Keratinocyte (primary cell): Measurements from ENCODE around the gene PAX3. TPM values are rescaled to one million over a fixed set of nuclear protein-coding genes. Genes with fewer than 3 reads are reported as not detected.

ENCODE experiments used
- DNase-seq: peaks from one replicate; pipeline ENCODE4 v3.0.0-alpha.2; 2011; ENCODE audit warnings: low read depth, missing footprints, low spot score
- FAIRE-seq: peaks from 2 replicates; lab custom pipeline; 2011; peaks lifted over from hg19 to GRCh38; lab: Jason Lieb, UNC
- H2AFZ ChIP-seq: 2 replicates; pipeline ENCODE4 v1.6.0; 2012; ENCODE audit warnings: low read length, control low read depth, inconsistent platforms; ENCODE audit not compliant: control insufficient read depth
- H3K27ac ChIP-seq: 2 replicates; pipeline ENCODE4 v1.5.1; 2011; ENCODE audit warnings: low read length; ENCODE audit not compliant: control insufficient read depth, insufficient read depth
- H3K27me3 ChIP-seq: 3 replicates; pipeline ENCODE4 v1.6.0; 2011; ENCODE audit warnings: low read length; ENCODE audit not compliant: control insufficient read depth, insufficient read depth; ENCODE audit errors: extremely low read depth
- H3K36me3 ChIP-seq, 2 experiments: 2 replicates in 1 of 2; 3 replicates in 1 of 2; pipeline ENCODE4 v1.5.1; 2011; ENCODE audit warnings: low read length in 2 of 2, mild to moderate bottlenecking in 1 of 2; ENCODE audit not compliant: control insufficient read depth in 2 of 2, insufficient read depth in 2 of 2; ENCODE audit errors: extremely low read depth in 1 of 2
- H3K4me1 ChIP-seq: 3 replicates; pipeline ENCODE4 v1.5.1; 2011; ENCODE audit warnings: low read length; ENCODE audit not compliant: control insufficient read depth, insufficient read depth; ENCODE audit errors: extremely low read depth
- H3K4me2 ChIP-seq: 3 replicates; pipeline ENCODE4 v1.6.0; 2011; ENCODE audit warnings: low read depth, low read length; ENCODE audit not compliant: control insufficient read depth, insufficient read depth; ENCODE audit errors: extremely low read depth
- H3K4me3 ChIP-seq, 3 experiments: fragments of 200-600 bp in 1 of 3; sonication (generic) in 1 of 3; 2 replicates in 2 of 3; 3 replicates in 1 of 3; pipeline ENCODE4 v1.5.1; 2011 to 2016; ENCODE audit warnings: low read length in 3 of 3, mild to moderate bottlenecking in 3 of 3, control low read depth in 2 of 3, inconsistent platforms in 1 of 3, low read depth in 1 of 3, mixed read lengths in 1 of 3, mixed run types in 1 of 3, moderate library complexity in 1 of 3; ENCODE audit not compliant: control insufficient read depth in 2 of 3, insufficient read depth in 2 of 3; ENCODE audit errors: extremely low read depth in 1 of 3
- H3K79me2 ChIP-seq: 2 replicates; pipeline ENCODE4 v1.6.0; 2012; ENCODE audit warnings: low read length; ENCODE audit not compliant: control insufficient read depth, insufficient read depth
- H3K9ac ChIP-seq: 3 replicates; pipeline ENCODE4 v1.6.0; 2011; ENCODE audit warnings: low read length; ENCODE audit not compliant: control insufficient read depth, insufficient read depth; ENCODE audit errors: extremely low read depth
- H3K9me1 ChIP-seq: 3 replicates; pipeline ENCODE4 v1.6.0; 2011; ENCODE audit warnings: low read length; ENCODE audit not compliant: control insufficient read depth, insufficient read depth; ENCODE audit errors: extremely low read depth
- H3K9me3 ChIP-seq: 2 replicates; pipeline ENCODE4 v1.5.1; 2012; ENCODE audit warnings: low read depth, low read length; ENCODE audit not compliant: control insufficient read depth
- H4K20me1 ChIP-seq: 3 replicates; pipeline ENCODE4 v1.6.0; 2011; ENCODE audit warnings: low read length; ENCODE audit not compliant: control insufficient read depth, insufficient read depth; ENCODE audit errors: extremely low read depth
- CTCF ChIP-seq, 3 experiments: IDR thresholded peaks in 1 of 3; conservative IDR thresholded peaks in 1 of 3; optimal IDR thresholded peaks in 1 of 3; 2 replicates in 2 of 3; 3 replicates in 1 of 3; pipeline versions ENCODE3 to v1.5.1; 2011; ENCODE audit warnings: low read length in 3 of 3, mild to moderate bottlenecking in 3 of 3, moderate library complexity in 2 of 3, control low read depth in 1 of 3, inconsistent platforms in 1 of 3; ENCODE audit not compliant: insufficient read depth in 2 of 3; ENCODE audit errors: extremely low read depth in 1 of 3
- EZH2 ChIP-seq: IDR thresholded peaks from one replicate; pipeline ENCODE4 v1.6.1; 2012; ENCODE audit warnings: inconsistent platforms, mild to moderate bottlenecking, low read length, moderate library complexity
- dilution Hi-C: fragments of 300-500 bp; cut with MboI; formaldehyde crosslinking; loops from one replicate; pipeline ENCODE4 v1.7.0; 2020; ENCODE audit warnings: low sequenced_read_pairs; ENCODE audit not compliant: extremely low pct_ligation_motif_present
- polyA minus RNA-seq, 3 experiments: library from RNA; depleted of rRNA, polyadenylated mRNA; stranded (reverse); fragments of >200 nt; gene quantifications; 1 replicate in 1 of 3; 2 replicates in 1 of 3; 3 replicates in 1 of 3; pipeline ENCODE4 v1.2.3, GENCODE V29; 2011
- polyA plus RNA-seq, 5 experiments: library from polyadenylated mRNA; depleted of rRNA in 3 of 5; stranded (reverse) in 3 of 5; stranded (forward) in 1 of 5; unstranded in 1 of 5; fragments of >200 nt; gene quantifications; 1 replicate in 1 of 5; 2 replicates in 3 of 5; 3 replicates in 1 of 5; pipeline versions ENCODE4 v1.2.1 to v1.2.3, GENCODE V29; 2011 to 2012; ENCODE audit warnings: missing spikeins in 2 of 5, low read depth in 1 of 5, low replicate concordance in 1 of 5

PAX3 gene
- polyA plus RNA-seq (not detected in 3 replicates), polyA minus RNA-seq (not detected in 3 replicates)
- polyA plus RNA-seq (2011; ENCODE audit: low read depth): not detected
- 0.02 TPM in 1 of 2 replicates, not detected in the other for polyA plus RNA-seq (2011; cell fraction: cytosol; rRNA removed)
- not detected in 2 replicates for polyA plus RNA-seq (2011; cell fraction: nucleus; rRNA removed)
- polyA plus RNA-seq (2012; ENCODE audit: low replicate concordance): not detected in 2 replicates
- not detected for polyA minus RNA-seq (2011; cell fraction: cytosol; rRNA and poly(A)+ RNA removed)
- not detected in 2 replicates for polyA minus RNA-seq (2011; cell fraction: nucleus; rRNA and poly(A)+ RNA removed)

GRCh38 chr2:222298311-222299150 lies at the start of gene PAX3:
PAX3 (minus strand) TSS chr2:222298998; CDS start chr2:222298615, 383 bp downstream.
- no peaks in the 10 kb centered on the region for H3K4me1 ChIP-seq
- peak; percentile 65 for TF ChIP-seq EZH2
- no peak for TF ChIP-seq CTCF (optimal IDR thresholded peaks at IDR 0.05 in 1 of 3, IDR thresholded peaks at IDR 0.05 in 1 of 3, conservative IDR thresholded peaks at IDR 0.05 in 1 of 3; ENCODE audit: extremely low read depth in 1 of 3, insufficient read depth in 2 of 3, low read length in 3 of 3)
- no peak for DNase-seq
- H4K20me1 ChIP-seq: peaks cover 6% of the 10 kb centered on the region
- H3K9me1 ChIP-seq: no peaks in the 10 kb centered on the region
- H2AFZ ChIP-seq: no peak within 1 kb of the TSS
- H3K4me3 ChIP-seq: no peak within 1 kb of the TSS
- no peak within 1 kb of the TSS for H3K9ac ChIP-seq
- no peaks in the 10 kb centered on the region for H3K79me2 ChIP-seq
- no peak within 1 kb of the TSS for H3K27ac ChIP-seq
- dilution Hi-C loops: no loop called here
- H3K9me3 ChIP-seq: no peaks in the 10 kb centered on the region
- H3K27me3 ChIP-seq: peaks cover 100% of the 10 kb centered on the region
- no peak for FAIRE-seq
- H3K36me3 ChIP-seq: no peaks in the 10 kb centered on the region
- H3K4me2 ChIP-seq: peak within 1 kb of the TSS; percentile 10

GRCh38 chr2:222341331-222341730 lies 42.5 kb upstream of the PAX3 start:
- TF ChIP-seq CTCF (optimal IDR thresholded peaks at IDR 0.05 in 1 of 3, IDR thresholded peaks at IDR 0.05 in 1 of 3, conservative IDR thresholded peaks at IDR 0.05 in 1 of 3; ENCODE audit: extremely low read depth in 1 of 3, insufficient read depth in 2 of 3, low read length in 3 of 3) (no peak), EZH2 (no peak)
- no peak overlapping the region for H3K4me2 ChIP-seq
- no peaks in the 10 kb centered on the region for H3K9me1 ChIP-seq
- no peaks in the 10 kb centered on the region for H3K27me3 ChIP-seq
- no peak overlapping the region for H3K9ac ChIP-seq
- dilution Hi-C loops: no loop called here
- H3K27ac ChIP-seq: no peak overlapping the region
- DNase-seq (no peak), FAIRE-seq (no peak)
- H2AFZ ChIP-seq: no peak overlapping the region
- no peaks in the 10 kb centered on the region for H3K79me2 ChIP-seq
- H3K4me1 ChIP-seq: no peaks in the 10 kb centered on the region
- no peaks in the 10 kb centered on the region for H3K36me3 ChIP-seq
- no peaks in the 10 kb centered on the region for H3K9me3 ChIP-seq
- no peaks in the 10 kb centered on the region for H4K20me1 ChIP-seq
- no peak overlapping the region for H3K4me3 ChIP-seq
